ENCODE results near the gene CAB39L.

GRCh38 chr13:49341517-49341916 lies 102.3 kb downstream of the CAB39L start:
- TF ChIP-seq CTCF (IDR thresholded peaks at IDR 0.05) = no peak
- no peak for TF ChIP-seq POLR2A (IDR thresholded peaks at IDR 0.05)
